HG03558 (cell line): ENCODE measurements around the gene BRD1.

ENCODE experiments used
- ATAC-seq: cut with Tn5 transposase; IDR thresholded peaks from one replicate; pipeline ENCODE4 v1.9.1; 2021; ENCODE audit warnings: moderate number of reproducible peaks; ENCODE audit not compliant: unreplicated experiment; ENCODE audit errors: extremely low read depth

Gene BRD1

DNA sequence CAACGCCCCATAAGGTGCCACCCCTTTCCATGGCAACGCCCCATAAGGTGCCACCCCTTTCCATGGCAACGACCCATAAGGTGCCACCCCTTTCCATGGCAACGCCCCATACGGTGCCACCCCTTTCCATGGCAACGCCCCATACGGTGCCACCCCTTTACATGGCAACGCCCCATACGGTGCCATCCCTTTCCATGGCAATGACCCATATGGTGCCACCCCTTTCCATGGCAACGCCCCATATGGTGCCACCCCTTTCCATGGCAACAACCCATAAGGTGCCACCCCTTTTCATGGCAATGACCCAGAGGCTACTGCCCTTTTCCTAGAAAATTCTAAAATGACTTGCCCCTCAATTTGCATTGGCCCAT is 72.1 kb downstream of the BRD1 start:
- no peak for ATAC-seq

DNA sequence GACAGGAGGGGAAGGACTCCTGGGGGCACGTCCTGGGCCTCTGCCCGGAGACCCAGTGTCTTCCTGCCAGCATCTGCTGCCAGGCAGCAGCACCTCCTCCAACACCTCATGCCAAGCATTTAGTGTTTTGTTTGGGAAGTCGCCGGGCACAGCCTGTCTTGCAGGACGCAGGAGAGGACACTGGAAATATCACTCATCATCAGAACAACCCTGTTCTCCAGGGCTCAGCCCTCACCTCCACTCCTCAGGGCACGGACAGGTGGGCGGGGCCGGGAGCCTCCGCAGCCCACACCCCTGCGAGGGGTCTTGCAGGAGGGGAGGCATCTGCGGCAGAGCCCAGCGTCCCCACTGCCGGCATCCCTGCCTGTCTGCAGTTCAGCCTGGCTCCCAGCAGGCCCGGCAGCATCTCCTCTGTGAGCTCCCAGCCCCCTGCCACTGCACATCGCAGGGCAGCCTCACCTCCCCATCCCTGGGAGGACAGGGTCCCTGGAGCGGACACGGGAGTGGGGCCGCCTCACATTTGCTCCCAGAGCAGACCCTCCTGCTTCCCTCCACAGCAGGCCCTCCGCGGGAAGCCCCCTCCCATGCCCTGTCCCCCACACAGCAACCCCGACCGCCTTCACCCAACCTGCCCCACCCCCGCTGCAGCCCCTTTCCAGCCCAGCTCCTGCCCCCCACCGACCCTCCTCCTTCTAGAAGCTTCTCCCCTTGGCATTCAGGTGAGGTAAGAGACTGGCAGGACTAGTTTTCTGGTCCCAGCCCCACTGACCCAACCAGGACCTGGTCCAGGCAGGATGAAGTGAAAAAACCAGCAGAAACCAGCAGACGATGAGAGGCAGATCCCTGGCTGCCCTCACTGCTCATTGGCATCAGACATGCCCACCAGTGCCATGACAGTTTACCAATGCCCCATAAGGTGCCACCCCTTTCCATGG is 72.7 kb downstream of the BRD1 start:
- ATAC-seq, result no peak

DNA sequence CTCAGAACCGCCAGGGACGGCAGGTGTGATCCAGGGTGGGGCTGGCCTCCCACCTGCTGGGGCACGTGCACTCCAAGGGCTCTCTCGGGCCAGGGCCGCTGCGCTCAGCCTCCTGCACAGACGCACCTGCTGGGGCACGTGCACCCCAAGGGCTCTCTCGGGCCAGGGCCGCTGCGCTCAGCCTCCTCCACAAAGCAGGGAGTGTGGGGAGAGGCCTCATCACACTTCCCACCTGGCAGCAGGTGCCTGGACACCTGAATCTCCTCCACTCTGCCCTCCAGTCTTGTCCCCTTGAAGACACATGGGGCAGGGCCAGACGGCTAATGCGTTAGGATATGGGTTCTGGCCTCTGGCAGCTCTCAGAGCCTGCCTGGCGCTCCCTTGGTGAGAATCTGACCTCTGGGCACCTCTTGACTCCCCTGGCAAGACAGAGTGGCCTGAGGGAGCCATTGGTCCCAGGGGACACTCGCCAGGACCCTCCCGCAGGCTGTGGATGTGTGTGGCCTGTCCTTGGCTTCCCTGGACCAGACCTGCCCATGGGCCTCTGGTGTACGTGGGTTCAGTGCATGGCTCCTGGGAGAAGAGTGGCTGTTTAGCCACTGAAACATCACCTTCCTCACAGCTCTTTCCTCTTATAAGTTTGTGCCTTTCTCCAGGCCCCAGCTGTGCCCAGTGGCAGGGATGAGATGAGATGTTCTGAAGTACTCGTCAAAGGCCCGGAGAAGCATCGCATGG is 73.5 kb downstream of the BRD1 start:
- no peak for ATAC-seq

DNA sequence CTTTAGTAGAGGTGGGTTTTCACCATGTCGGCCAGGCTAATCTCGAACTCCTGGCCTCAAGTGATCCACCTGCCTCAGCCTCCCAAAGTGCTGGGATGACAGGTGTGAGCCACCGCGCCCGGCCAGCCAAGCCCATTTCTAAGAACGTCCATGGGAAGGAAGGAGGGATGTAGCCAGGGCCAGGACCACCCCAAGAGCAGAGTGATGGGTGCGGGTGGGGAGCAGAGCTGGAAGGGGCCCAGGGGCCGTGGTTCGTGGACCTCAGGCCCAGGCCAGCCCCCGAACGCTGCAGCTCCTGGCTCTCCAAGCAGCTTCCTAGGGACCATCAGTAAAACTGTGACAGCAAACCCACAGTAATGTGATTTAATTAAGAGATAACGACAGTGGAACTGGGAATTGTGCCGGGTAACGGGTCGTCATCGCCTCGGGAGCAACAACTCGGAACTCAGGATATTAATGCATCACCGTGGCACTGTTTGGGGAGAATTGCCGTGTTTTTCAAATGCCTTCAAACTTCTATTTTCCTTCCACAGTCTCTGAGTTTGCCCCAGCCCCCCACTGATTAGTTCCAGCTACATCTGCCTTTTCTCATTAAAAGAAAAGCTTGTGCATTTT is 74.3 kb downstream of the BRD1 start:
- ATAC-seq, result no peak

DNA sequence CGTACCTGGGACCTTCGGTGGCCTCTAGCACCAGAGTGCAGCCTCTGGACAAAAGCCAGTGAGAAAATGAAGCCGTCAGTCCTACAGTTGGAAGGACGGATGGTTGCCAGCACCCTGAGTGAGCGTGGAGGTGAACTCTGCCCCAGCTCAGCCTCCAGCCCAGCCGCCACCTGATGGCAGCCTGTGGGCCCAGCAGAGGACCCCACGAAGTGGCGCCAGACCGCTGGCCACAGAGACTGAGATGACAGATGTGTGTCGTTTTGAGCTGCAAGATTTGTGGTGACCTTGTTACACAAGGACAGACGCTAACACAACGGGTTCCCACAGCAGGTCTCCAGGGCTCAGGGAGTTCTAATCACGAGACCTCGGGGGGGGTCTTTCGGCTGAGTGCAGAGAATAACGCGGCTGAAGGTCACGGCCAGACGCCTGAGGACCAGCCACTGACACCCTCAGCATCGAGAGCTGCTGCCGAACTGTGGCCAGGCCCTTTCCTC is 75.0 kb downstream of the BRD1 start:
- ATAC-seq, result no peak

DNA sequence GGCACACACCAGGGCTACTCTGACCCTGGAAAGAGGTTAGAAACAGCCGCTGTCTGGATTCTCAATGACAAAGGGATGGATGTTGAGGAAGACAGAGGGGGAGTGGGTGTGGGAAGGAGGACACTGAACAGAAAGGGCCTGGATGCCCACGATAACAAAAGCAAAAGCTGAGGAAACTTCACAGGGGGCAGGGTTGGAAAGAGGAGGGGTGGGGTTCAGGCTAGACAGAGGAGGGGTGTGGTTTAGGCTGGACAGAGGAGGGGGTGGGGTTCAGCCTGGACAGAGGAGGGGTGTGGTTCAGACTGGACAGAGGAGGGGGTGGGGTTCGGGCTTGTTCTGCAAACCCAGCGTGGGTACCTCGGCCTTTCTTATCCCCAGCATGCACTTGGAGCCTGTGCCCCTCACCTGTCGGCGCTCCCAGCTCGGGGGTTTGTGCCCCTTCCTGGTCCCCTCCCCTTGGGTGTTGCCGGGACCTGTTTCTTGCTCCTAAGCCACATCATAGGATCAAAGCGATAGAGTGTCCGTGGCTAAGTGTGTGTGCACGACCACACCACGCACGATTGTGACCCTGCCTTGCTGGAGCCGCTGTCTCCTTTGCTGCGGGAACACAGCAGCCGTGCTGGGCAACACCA is 75.6 kb downstream of the BRD1 start:
- no peak for ATAC-seq

DNA sequence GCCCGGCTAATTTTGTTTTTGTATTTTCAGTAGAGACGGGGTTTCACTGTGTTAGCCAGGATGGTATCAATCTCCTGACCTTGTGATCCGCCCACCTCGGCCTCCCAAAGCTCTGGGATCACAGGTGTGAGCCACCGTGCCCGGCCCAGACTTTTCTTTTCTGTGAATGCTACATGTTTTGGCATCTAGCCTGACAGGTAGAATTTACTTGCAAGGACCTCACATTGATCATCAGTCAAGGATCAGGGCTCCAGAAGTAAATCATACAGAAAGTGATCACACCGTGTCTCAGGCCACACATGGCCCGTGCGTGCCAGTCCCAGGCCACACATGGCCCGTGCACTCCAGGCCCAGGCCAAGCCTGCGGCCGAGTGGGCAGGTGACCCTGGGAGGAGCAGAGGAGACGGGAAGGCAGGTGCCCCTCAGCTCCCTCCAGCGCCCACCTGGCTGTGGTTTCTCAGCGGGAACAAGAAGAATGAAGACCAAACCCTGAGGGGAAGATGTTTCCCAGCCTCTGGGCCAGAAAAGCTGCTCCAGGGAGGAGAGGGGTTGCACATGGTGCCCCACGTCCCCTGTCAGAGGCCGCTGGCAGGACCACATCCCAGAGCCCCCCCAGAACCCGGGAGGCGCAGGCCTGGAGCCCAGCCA is 76.2 kb downstream of the BRD1 start:
- ATAC-seq, result no peak

DNA sequence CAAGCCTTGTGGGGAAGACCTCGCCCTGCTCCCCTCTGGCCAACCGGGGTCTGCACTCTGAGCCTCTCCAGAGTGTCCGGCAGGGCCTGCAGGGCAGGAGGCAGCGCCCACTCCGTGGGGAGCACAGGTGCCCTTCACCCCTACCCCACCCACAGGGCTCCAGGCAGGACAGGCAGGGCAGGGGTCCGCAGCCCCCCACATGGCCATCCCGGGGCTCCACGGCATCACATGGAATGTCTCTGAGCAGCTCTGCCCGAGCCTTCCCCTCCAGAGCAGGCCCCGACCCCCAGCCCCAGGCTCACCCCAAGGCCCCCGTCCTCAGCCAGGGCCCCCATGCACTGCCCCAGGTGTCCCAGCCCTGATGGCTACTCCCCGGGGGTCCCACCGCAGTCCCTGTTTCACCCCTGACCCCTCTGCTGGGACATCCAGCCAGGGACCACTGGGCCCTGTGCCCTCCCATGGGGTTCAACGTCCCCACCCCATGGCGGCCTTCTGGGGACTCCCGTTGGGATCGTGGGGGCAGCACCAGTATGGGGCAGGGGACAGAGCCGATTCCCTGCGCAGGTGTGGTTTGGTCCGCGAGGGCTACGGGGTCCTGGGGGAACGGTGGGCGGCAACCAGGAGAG is 77.7 kb downstream of the BRD1 start:
- no peak for ATAC-seq

DNA sequence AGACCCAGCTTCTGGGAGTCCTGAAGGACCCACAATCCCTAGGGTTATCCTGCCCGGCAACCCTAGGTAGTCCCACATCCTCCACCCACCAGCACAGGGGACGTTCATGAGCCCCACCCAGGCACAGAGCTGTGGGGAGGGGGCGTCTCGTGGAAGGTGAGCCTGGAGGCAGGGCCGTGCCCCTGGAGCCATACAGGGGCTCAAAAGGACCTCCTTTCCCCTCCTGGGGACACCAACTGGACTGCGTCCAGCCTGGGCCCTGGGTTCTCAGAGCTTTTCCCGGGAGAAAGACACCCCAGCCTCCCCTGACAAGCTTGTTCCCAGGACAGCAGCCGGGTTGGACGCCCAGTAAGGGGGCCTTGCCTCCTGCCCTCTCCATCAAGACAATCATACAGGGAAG is 78.4 kb downstream of the BRD1 start:
- ATAC-seq, result no peak

DNA sequence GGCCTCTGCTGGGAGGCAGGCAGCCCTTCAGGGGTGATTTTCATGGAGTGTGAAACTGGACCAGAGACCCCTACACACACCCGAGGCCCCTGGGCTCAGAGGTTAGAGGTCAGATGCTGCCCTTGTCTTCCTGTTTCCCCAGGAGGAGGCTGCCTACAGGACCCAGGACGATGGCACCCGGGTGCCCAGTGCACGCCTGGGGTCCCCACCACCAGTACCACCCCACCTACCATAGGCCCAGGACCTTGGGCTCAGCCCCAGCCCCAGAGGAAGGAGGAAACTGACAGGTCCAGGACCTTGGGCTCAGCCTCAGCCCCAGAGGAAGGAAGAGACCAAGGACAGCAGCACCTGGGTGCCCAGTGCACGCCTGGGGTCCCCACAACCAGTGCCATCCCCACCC is 79.2 kb downstream of the BRD1 start:
- no peak for ATAC-seq

DNA sequence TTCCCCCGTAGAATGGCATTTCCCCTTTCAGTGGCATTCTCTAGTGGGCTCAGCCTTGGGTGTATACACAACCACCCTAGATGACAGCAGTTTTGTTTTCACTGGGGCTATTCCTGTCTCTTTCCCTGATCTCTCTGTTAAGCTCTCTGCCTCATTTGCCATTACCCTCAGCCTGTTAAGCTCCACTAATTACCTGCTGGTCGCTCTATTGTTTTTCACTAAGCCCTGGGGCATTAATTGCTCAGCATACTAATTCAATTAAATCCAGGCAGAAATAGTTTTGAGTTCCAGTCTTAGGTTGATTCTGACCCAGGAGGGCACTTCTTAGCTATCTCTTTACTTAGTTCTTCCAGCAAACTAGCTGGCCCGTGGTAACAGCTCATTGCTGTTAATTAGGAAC is 80.0 kb downstream of the BRD1 start:
- no peak for ATAC-seq

DNA sequence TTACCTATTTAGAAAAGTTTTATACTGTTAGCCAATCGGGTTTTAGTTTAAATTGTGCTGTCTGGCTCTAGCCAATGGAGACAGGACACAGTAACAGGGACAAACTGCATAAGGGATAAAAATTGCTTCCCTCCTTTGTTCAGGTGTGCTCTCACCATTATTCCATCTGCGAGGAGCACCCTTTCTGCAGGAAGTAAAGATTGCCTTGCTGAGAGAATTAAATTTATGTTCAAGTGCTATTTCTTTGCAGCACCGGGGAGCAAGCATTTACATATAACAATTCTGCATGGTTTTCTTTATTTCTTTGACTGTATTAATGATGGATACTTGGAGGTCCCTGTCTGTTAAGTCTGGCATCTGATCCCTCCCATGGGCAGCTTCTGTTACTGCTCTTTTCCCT is 80.5 kb downstream of the BRD1 start:
- no peak for ATAC-seq

DNA sequence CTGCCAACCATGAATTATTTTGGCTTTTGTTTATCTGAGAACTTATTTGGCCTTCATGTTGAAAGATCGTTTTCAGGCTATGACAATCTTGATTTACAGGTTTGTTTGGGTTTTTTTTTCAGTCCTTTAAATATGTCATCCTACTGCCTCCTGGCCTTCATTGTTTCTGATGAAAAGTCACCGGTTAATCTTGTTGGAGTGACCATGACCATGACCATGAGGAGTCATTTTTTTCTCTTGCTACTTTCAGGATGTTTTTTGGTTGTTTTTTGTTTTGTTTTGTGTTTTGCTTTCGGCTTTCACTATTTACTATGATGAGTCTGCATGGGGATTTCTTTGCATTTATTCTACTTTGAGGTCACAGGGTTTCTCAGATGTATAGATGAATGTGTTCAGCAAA is 81.6 kb downstream of the BRD1 start:
- no peak for ATAC-seq

DNA sequence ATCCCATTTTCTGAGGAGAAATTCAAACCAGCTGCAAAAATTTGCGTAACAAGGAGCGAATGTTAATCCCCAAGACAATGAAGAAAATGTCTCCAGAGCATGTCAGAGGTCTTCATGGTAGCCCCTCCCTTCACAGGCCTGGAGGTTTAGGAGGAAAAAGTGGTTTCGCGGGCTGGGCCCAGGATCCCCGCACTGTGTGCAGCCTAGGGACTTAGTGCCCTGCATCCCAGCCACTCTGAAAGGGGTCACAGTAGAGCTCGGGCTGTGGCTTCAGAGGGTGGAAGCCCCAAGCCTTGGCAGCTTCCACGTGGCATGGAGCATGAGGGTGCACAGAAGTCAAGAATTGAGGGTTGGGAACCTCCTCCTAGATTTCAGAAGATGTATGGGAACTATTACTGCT is 87.4 kb downstream of the BRD1 start:
- ATAC-seq, result no peak

DNA sequence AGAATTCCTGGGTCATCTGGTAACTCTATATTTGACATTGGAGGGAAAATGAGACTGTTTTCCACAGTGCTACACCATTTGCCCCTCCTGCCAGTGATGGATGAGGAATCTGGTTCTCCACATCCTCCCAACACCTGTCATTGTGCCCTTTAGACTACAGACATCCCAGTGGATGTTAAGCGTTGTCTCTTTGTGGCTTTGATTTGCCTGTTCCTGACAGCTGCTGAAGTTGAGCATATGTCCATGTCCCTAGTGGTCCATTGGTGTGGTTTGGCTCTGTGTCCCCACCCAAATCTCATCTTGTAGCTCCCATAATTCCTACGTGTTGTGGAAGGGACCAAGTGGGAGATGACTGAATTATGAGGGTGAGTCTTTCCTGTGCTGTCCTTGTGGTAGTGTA is 88.5 kb downstream of the BRD1 start:
- no peak for ATAC-seq

DNA sequence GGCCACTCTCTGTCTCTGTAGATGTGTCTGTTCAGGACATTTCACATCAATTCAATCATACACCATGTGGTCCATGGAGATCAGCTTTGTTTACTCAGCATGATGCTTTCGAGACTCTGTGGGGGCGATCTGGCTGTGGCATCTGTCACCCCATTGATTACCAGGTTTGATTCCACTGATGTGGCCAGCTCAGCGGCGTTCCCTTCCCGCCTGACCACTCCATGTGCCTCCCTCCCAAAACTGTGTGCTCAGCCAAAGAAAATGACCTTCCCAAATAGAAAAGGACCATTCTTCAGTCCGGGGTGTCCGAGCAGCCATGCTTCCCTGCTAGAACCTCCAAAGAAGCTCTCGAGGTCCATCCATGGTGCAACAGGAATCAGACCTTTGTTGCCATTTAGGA is 89.1 kb downstream of the BRD1 start:
- no peak for ATAC-seq

DNA sequence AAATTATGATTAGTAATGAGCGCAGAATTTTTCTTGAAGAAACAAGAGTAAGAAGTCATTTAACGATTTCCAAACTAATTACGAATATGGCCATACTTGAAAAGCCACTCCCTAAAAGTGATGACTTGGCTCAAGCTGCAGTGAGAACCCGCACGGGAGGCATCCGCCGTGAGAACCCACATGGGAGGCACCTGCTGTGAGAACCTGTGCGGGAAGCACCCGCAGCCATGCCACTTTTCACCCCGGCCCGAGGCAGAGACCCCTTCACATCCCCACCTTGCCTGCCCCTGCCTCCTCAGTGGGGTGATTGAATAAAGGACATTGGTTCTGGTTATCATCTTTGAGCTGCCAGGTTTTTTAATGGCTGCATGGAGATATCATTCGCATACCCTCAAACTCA is 89.7 kb downstream of the BRD1 start:
- ATAC-seq, result no peak

DNA sequence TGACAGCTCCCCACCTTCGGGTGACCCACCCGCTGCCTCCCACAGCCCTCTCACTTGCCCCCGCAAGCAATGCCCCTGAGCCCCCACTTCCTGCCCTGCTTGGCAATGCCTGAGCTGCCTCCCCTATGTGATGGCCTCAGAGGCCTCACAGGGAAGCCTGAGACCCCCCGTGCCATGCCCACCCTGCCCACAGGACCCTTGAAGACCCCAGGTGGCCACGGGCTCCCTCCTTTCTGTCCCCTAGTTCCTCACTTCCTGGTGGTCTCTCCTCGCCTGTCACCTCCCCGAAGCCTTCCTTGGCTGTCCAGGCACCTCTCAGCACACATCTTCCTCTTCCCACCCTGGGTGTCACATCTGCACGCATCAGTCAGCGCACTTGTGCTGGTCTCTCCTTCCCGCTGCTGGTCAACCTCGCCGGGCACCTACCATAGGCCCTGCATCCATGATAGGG is 90.5 kb downstream of the BRD1 start:
- no peak for ATAC-seq

DNA sequence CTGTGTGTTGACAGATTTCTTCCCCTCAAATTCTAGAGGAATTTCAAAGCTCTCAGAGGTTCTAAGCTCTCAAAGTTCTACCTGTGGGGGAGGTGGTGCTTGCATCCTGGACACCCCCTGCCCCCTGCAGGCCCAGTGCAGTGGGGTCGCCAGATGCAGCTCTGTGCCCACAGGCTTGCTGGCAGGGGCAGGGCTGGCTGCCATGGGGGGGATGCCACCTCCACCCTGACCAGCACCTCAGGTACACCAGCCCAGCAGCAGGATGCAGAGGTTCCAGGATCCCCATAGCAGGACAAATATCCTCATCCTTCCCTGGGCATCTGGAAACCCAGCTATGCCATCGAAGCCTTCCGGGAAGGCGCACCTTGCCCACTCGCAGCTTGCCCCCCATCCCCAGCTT is 91.1 kb downstream of the BRD1 start:
- no peak for ATAC-seq
